Activated CD8-positive, alpha-beta T cell treated with anti-CD3 and anti-CD28 coated beads for 36 hours (primary cell): ENCODE results near the gene SLX4IP. TPM values are rescaled to one million over a fixed set of nuclear protein-coding genes. Genes with fewer than 3 reads are reported as not detected.

Experiments used
- ATAC-seq: fragments of 200-7000 bp; cut with Tn5 transposase; one replicate; pipeline ENCODE4 v1.10.0; 2021; ENCODE audit warnings: mild to moderate bottlenecking, moderate library complexity
- CTCF ChIA-PET: fragments of 350-600 bp; sonication (Branson Sonifier 250); formaldehyde crosslinking; loops from one replicate; lab custom pipeline; 2021; ENCODE audit warnings: antibody characterized with exemption; lab: Charles Lee
- POLR2A ChIA-PET: fragments of 350-600 bp; sonication (Branson Sonifier 250); formaldehyde crosslinking; loops from one replicate; lab custom pipeline; 2021; ENCODE audit warnings: antibody characterized with exemption; lab: Charles Lee
- DNase-seq: peaks from one replicate; pipeline ENCODE4 v3.0.0-alpha.2; 2020
- H3K27ac Mint-ChIP-seq: one replicate; pipeline ENCODE4 v1.8.0; 2021; ENCODE audit warnings: mild to moderate bottlenecking, mixed read lengths
- H3K27me3 Mint-ChIP-seq: one replicate; pipeline ENCODE4 v1.8.0; 2021; ENCODE audit warnings: mixed read lengths
- H3K36me3 Mint-ChIP-seq: one replicate; pipeline ENCODE4 v1.8.0; 2021; ENCODE audit warnings: low read depth, mixed read lengths
- H3K4me1 Mint-ChIP-seq: one replicate; pipeline ENCODE4 v1.8.0; 2021; ENCODE audit warnings: low read depth, mixed read lengths
- H3K4me3 Mint-ChIP-seq: one replicate; pipeline ENCODE4 v1.8.0; 2021; ENCODE audit warnings: mild to moderate bottlenecking, moderate library complexity, mixed read lengths
- H3K9me3 Mint-ChIP-seq: one replicate; pipeline ENCODE4 v1.8.0; 2021; ENCODE audit warnings: mixed read lengths
- CTCF ChIP-seq: fragments of 200-600 bp; IDR thresholded peaks from one replicate; pipeline ENCODE4 v1.8.0; 2022; ENCODE audit warnings: antibody characterized with exemption, mild to moderate bottlenecking
- intact Hi-C: fragments of 100-400 bp; cut with micrococcal nuclease; formaldehyde crosslinking; loops from one replicate; pipeline ENCODE4 v1.10.0; 2022
- total RNA-seq, 2 experiments: library from RNA; stranded (reverse); gene quantifications; one replicate each; pipeline ENCODE4 v1.2.3, GENCODE V29; 2021

The SLX4IP gene
- total RNA-seq, 2 experiments from 2014 or later: 6.5 to 7.3 TPM

- peaks cover 4% of the 10 kb centered on the region for H3K36me3 Mint-ChIP-seq
- no peak for TF ChIP-seq CTCF
- H3K4me1 Mint-ChIP-seq: peaks cover 30% of the 10 kb centered on the region
- no peak overlapping the region for H3K4me3 Mint-ChIP-seq
- POLR2A ChIA-PET: no interaction called here
- DNase-seq (no peak), ATAC-seq (no peak)
- CTCF ChIA-PET: interaction anchor here (1.0 kb wide), 1 partner anchor 19 kb away, joined by 3 read pairs; no protein-coding TSS in a partner anchor
- no peaks in the 10 kb centered on the region for H3K9me3 Mint-ChIP-seq
- H3K27ac Mint-ChIP-seq: no peak overlapping the region
- intact Hi-C loops: no loop called here
- H3K27me3 Mint-ChIP-seq: no peaks in the 10 kb centered on the region
These were observed 120.8 kb downstream of the SLX4IP start for GRCh38 chr20:10555865-10556308.

GRCh38 chr20:10556519-10557083, 121.5 kb downstream of the SLX4IP start:
- peaks cover 8% of the 10 kb centered on the region for H3K36me3 Mint-ChIP-seq
- no peak for TF ChIP-seq CTCF
- ChIA-PET POLR2A (no interaction called here), CTCF (interaction anchor here (2.2 kb wide), 1 partner anchor 49 kb away, joined by 5 read pairs; no protein-coding TSS in a partner anchor)
- no peaks in the 10 kb centered on the region for H3K9me3 Mint-ChIP-seq
- ATAC-seq (no peak), DNase-seq (no peak)
- no peaks in the 10 kb centered on the region for H3K27me3 Mint-ChIP-seq
- intact Hi-C loops: no loop called here
- H3K4me1 Mint-ChIP-seq: peaks cover 26% of the 10 kb centered on the region
- no peak overlapping the region for H3K4me3 Mint-ChIP-seq
- H3K27ac Mint-ChIP-seq: no peak overlapping the region

GRCh38 chr20:10557685-10558084, 122.6 kb downstream of the SLX4IP start:
- intact Hi-C loops: no loop called here
- Mint-ChIP-seq H3K27ac (no peak overlapping the region), H3K36me3 (peaks cover 15% of the 10 kb centered on the region), H3K4me3 (no peak overlapping the region), H3K4me1 (peaks cover 19% of the 10 kb centered on the region), H3K27me3 (no peaks in the 10 kb centered on the region), H3K9me3 (no peaks in the 10 kb centered on the region)
- DNase-seq (no peak), ATAC-seq (no peak)
- CTCF ChIA-PET: interaction anchor here (1.1 to 2.2 kb wide), 2 partner anchors 48 to 113 kb away, joined by 3 to 5 read pairs; no protein-coding TSS in a partner anchor
- no peak for TF ChIP-seq CTCF
- POLR2A ChIA-PET: no interaction called here

GRCh38 chr20:10558635-10559187, 123.6 kb downstream of the SLX4IP start:
- intact Hi-C loops: no loop called here
- H3K27me3 Mint-ChIP-seq: no peaks in the 10 kb centered on the region
- H3K4me1 Mint-ChIP-seq: peaks cover 24% of the 10 kb centered on the region
- ATAC-seq: peak; percentile 98
- peaks cover 25% of the 10 kb centered on the region for H3K36me3 Mint-ChIP-seq
- peak overlapping the region; percentile 4 for H3K27ac Mint-ChIP-seq
- no peaks in the 10 kb centered on the region for H3K9me3 Mint-ChIP-seq
- ChIA-PET CTCF (interaction anchor here (1.1 to 2.2 kb wide), 2 partner anchors 47 to 112 kb away, joined by 3 to 5 read pairs; no protein-coding TSS in a partner anchor), POLR2A (no interaction called here)
- TF ChIP-seq CTCF: no peak
- H3K4me3 Mint-ChIP-seq: no peak overlapping the region
- DNase-seq: peak; percentile 86

GRCh38 chr20:10559266-10559665, 124.2 kb downstream of the SLX4IP start:
- no peak overlapping the region for H3K4me3 Mint-ChIP-seq
- peaks cover 27% of the 10 kb centered on the region for H3K4me1 Mint-ChIP-seq
- no peak overlapping the region for H3K27ac Mint-ChIP-seq
- peaks cover 25% of the 10 kb centered on the region for H3K36me3 Mint-ChIP-seq
- CTCF ChIA-PET: interaction anchor here (2.2 kb wide), 1 partner anchor 46 kb away, joined by 5 read pairs; no protein-coding TSS in a partner anchor
- intact Hi-C loops: no loop called here
- TF ChIP-seq CTCF: no peak
- POLR2A ChIA-PET: no interaction called here
- no peak for ATAC-seq
- no peaks in the 10 kb centered on the region for H3K9me3 Mint-ChIP-seq
- no peaks in the 10 kb centered on the region for H3K27me3 Mint-ChIP-seq
- no peak for DNase-seq
